Cardiac atrium fibroblast (primary cell): Measurements from ENCODE around the gene KRT37. TPM values are rescaled to one million over a fixed set of nuclear protein-coding genes. Genes with fewer than 3 reads are reported as not detected.

Experiments used
- total RNA-seq: library from RNA; depleted of rRNA; stranded (reverse); fragments of >200 nt; gene quantifications from 2 replicates; pipeline ENCODE4 v1.2.3, GENCODE V29; 2015

Gene KRT37
- total RNA-seq = not detected in 2 replicates

DNA sequence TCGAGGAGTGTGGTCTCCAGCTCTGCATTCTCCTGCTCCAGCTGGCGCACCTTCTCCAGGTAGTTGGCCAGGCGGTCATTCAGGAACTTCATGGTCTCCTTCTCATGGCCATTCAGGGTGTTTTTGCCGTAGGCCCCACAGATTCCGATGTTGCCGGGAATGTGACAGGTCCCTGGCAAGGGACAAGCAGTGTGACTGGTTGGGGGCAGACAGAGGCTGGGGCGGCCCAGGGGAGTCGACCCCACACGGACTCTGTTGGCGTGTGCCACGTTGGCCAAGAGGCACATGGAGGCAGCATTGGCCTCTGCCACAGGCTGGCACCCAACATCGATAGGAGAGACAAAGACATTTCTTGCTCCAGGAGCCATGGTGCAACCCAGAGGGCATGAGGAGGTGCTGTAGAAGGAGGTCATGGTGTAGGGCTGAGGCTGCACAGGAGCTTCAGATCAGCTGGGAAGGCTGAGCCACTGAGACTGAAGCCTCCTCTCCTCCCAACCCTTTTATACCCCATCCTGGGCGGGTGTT lies at the start of gene KRT37:
Gene KRT37, minus strand, starts transcription at position 475 of the 525 bp plus-strand sequence. Its CDS starts 62 bp downstream, at position 413.

DNA sequence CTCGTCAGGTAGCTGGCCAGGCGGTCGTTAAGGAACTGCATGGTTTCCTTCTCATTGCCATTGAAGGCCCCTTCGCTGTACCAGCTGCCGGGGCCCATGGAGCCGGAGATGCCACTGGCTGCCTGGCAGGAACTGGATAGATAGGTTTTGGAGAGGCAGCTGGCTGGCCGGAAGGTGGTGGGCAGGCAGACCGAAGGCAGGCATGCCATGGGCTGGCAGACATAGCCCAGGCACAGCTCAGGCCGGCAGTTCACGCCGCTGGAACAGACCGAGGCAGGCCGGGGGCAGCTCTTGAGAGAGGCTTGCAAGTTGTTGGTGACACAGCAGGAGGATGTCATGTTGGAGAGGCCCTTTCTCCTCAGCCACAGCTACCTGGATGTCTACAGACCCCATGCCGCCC lies 42.6 kb upstream of the KRT37 start, which contains the start of gene KRT32:
Gene KRT32, minus strand, starts transcription at position 399 of the 400 bp plus-strand sequence. Its CDS starts 61 bp downstream, at position 338.

DNA sequence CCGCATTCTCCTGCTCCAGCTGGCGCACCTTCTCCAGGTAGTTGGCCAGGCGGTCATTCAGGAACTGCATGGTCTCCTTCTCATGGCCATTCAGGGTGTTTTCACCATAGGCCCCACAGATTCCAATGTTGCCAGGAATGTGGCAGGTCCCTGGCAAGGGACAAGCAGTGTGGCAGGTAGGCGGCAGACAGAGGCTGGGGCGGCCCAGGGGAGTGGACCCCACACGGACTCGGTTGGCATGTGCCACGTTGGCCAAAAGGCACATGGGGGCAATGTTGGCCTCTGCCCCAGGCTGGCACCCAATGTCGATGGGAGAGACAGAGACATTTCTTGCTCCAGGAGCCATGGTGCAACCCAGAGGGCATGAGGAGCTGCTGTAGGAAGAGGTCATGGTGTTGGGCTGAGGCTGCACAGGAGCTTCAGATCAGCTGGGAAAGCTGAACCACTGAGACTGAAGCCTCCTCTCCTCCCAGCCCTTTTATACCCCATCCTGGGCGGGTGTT lies 16.2 kb upstream of the KRT37 start, which contains the start of gene KRT38:
Gene KRT38, minus strand, starts transcription at position 453 of the 503 bp plus-strand sequence. Its CDS starts 62 bp downstream, at position 391.

DNA sequence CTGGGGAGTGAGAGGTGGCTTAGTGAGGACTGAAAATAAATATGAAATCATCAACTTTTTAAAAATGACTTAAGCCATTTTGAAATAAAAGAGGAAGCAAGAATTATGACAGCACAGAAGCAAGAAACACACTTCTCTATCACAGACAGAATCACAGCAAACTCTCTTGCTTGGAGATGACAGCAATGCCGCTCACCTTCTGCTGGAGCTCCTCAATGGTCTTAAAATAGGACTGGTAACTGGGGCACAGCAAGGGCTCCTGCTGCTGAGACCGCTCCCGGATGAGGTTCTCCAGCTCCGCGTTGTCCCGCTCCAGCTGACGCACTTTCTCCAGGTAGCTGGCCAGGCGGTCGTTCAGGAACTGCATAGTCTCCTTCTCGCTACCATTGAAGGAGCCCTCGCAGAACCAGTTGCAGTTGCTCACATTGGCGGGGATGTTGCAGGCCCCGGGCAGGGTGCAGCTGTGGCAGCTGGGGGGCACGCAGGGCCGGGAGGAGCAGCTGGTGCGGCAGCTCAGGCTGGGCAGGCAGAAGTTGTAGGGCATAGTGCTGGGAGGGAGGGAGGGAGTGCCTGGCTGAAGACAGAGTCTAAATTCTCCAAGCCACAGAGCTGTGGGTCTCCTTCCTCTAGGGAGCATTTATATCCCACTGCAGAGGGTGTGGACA lies 27.3 kb downstream of the KRT37 start, which contains the start of gene KRT31:
Gene KRT31, minus strand, starts transcription at position 613 of the 665 bp plus-strand sequence. Its CDS starts 69 bp downstream, at position 544.

GRCh38 chr17:41381943-41382342 lies 42.4 kb downstream of the KRT37 start, which contains the start of gene KRT34:
KRT34 (minus strand) TSS chr17:41382306; CDS start chr17:41382246, 60 bp downstream.

Other genes starting within 250 kb of the KRT37 start
- gene KRTAP4-2, start 246.4 kb downstream of the KRT37 start, total RNA-seq = not detected in 2 replicates
- not detected in 2 replicates for gene KRTAP4-1, start 239.7 kb downstream of the KRT37 start, total RNA-seq
- not detected in 2 replicates for gene KRTAP9-1, start 234.7 kb downstream of the KRT37 start, total RNA-seq
- not detected in 2 replicates for gene KRTAP9-2, start 197.9 kb downstream of the KRT37 start, total RNA-seq
- not detected in 2 replicates for gene KRTAP9-3, start 192.1 kb downstream of the KRT37 start, total RNA-seq
- not detected in 2 replicates for gene KRTAP9-8, start 186.6 kb downstream of the KRT37 start, total RNA-seq
- not detected in 2 replicates for gene KRTAP9-4, start 174.9 kb downstream of the KRT37 start, total RNA-seq
- gene KRTAP9-9, start 169.2 kb downstream of the KRT37 start, total RNA-seq = not detected in 2 replicates
- not detected in 2 replicates for gene KRTAP9-6, start 159.2 kb downstream of the KRT37 start, total RNA-seq
- gene KRTAP9-7, start 148.9 kb downstream of the KRT37 start, total RNA-seq = not detected in 2 replicates
- gene KRTAP29-1, start 121.7 kb downstream of the KRT37 start, total RNA-seq = not detected in 2 replicates
- not detected in 2 replicates for gene KRTAP16-1, start 115.3 kb downstream of the KRT37 start, total RNA-seq
- gene KRTAP17-1, start 108.9 kb downstream of the KRT37 start, total RNA-seq = not detected in 2 replicates
- not detected in 2 replicates for gene KRT33A, start 73.8 kb downstream of the KRT37 start, total RNA-seq
- gene KRT33B, start 54.8 kb downstream of the KRT37 start, total RNA-seq = not detected in 2 replicates
- gene KRT34, start 42.3 kb downstream of the KRT37 start, total RNA-seq = not detected in 2 replicates
- gene KRT31, start 27.0 kb downstream of the KRT37 start, total RNA-seq = not detected in 2 replicates
- not detected in 2 replicates for gene KRT38, start 16.4 kb upstream of the KRT37 start, total RNA-seq
- gene KRT32, start 42.8 kb upstream of the KRT37 start, total RNA-seq = not detected in 2 replicates
- not detected in 2 replicates for gene KRT35, start 56.6 kb upstream of the KRT37 start, total RNA-seq
- gene KRT36, start 65.3 kb upstream of the KRT37 start, total RNA-seq = not detected in 2 replicates
- not detected in 2 replicates for gene KRT13, start 81.0 kb upstream of the KRT37 start, total RNA-seq
- 9.6 TPM in 1 of 2 replicates, not detected in the other for gene KRT15, start 94.3 kb upstream of the KRT37 start, total RNA-seq
- 0.72 and 5.7 TPM in 2 replicates for gene KRT19, start 103.7 kb upstream of the KRT37 start, total RNA-seq
- not detected in 2 replicates for gene KRT9, start 147.5 kb upstream of the KRT37 start, total RNA-seq
- gene KRT14, start 162.3 kb upstream of the KRT37 start, total RNA-seq = not detected in 2 replicates
- not detected in 2 replicates for gene KRT16, start 188.2 kb upstream of the KRT37 start, total RNA-seq
- 0.54 and 0.65 TPM in 2 replicates for gene KRT17, start 200.0 kb upstream of the KRT37 start, total RNA-seq